ENCODE data around the gene MPND. TPM values are rescaled to one million over a fixed set of nuclear protein-coding genes. Genes with fewer than 3 reads are reported as not detected.

Gene MPND
- total RNA-seq, 3 donors from 2014 or later, result 43.8 to 82.8 (median 49.0) TPM

- Histone ChIP-seq H3K4me3 (no peak overlapping the region), H3K36me3 (ENCODE audit: low read depth) (no peaks in the 10 kb centered on the region), H3K4me1 (ENCODE audit: low read depth) (peaks cover 3% of the 10 kb centered on the region), H3K9me3 (no peaks in the 10 kb centered on the region)
- ATAC-seq (peak; percentile 18), DNase-seq (peak in 1 of 3 donors; percentile 35)
- no peak for TF ChIP-seq CTCF (IDR thresholded peaks at IDR 0.05)
- intact Hi-C loops (cut with DNase I, micrococcal nuclease), result no loop called here
Observed at GRCh38 chr19:4362831-4363545, 19.6 kb downstream of the MPND start.

- Histone ChIP-seq H3K36me3 (ENCODE audit: low read depth) (no peaks in the 10 kb centered on the region), H3K9me3 (no peaks in the 10 kb centered on the region), H3K4me3 (no peak overlapping the region), H3K4me1 (ENCODE audit: low read depth) (peaks cover 9% of the 10 kb centered on the region)
- peak in 1 of 3 donors; percentile 26 for DNase-seq
- ATAC-seq, result no peak
- intact Hi-C loops (cut with DNase I, micrococcal nuclease), result no loop called here
- TF ChIP-seq CTCF (IDR thresholded peaks at IDR 0.05), result no peak
Observed at GRCh38 chr19:4363571-4364304, 20.4 kb downstream of the MPND start.

GRCh38 chr19:4365341-4365740, 22.0 kb downstream of the MPND start:
- TF ChIP-seq CTCF (IDR thresholded peaks at IDR 0.05), result no peak
- intact Hi-C loops (cut with DNase I, micrococcal nuclease), result no loop called here
- Histone ChIP-seq H3K36me3 (ENCODE audit: low read depth) (no peaks in the 10 kb centered on the region), H3K9me3 (no peaks in the 10 kb centered on the region), H3K4me3 (no peak overlapping the region), H3K4me1 (ENCODE audit: low read depth) (peaks cover 25% of the 10 kb centered on the region)
- ATAC-seq, result no peak
- DNase-seq, result peak in 2 of 3 donors; percentile 50 to 60

GRCh38 chr19:4365791-4366665, 22.7 kb downstream of the MPND start:
- H3K4me3 ChIP-seq, result no peak overlapping the region
- no peak for DNase-seq
- H3K36me3 ChIP-seq (ENCODE audit: low read depth), result no peaks in the 10 kb centered on the region
- no peaks in the 10 kb centered on the region for H3K9me3 ChIP-seq
- peaks cover 29% of the 10 kb centered on the region for H3K4me1 ChIP-seq (ENCODE audit: low read depth)
- no peak for ATAC-seq
- no peak for TF ChIP-seq CTCF (IDR thresholded peaks at IDR 0.05)
- intact Hi-C loops (cut with DNase I, micrococcal nuclease), result no loop called here

GRCh38 chr19:4366666-4367335, 23.4 kb downstream of the MPND start:
- intact Hi-C loops (cut with DNase I, micrococcal nuclease), result no loop called here
- no peak for TF ChIP-seq CTCF (IDR thresholded peaks at IDR 0.05)
- no peaks in the 10 kb centered on the region for H3K36me3 ChIP-seq (ENCODE audit: low read depth)
- H3K9me3 ChIP-seq, result no peaks in the 10 kb centered on the region
- peaks cover 34% of the 10 kb centered on the region for H3K4me1 ChIP-seq (ENCODE audit: low read depth)
- no peak overlapping the region for H3K4me3 ChIP-seq
- DNase-seq, result no peak
- ATAC-seq, result no peak
